GM21723 (cell line): Measurements from ENCODE around the gene SLC16A3.
"Not testable (repeated sequence)": the region's sequence is repeated elsewhere in the genome, so short reads cannot be mapped to it uniquely, and the experiment has no call there.

ENCODE experiments used
- ATAC-seq: cut with Tn5 transposase; IDR thresholded peaks from one replicate; pipeline ENCODE4 v1.9.1; 2021; ENCODE audit warnings: mild to moderate bottlenecking, moderate library complexity; ENCODE audit not compliant: unreplicated experiment

The SLC16A3 gene

GRCh38 chr17:82245134-82246039 is 16.5 kb downstream of the SLC16A3 start:
- ATAC-seq: no peak

GRCh38 chr17:82246040-82246364 is 17.2 kb downstream of the SLC16A3 start:
- no peak for ATAC-seq

GRCh38 chr17:82246365-82247181 is 17.7 kb downstream of the SLC16A3 start:
- ATAC-seq: no peak

GRCh38 chr17:82247182-82247823 is 18.5 kb downstream of the SLC16A3 start:
- ATAC-seq: no peak

- ATAC-seq: no peak
Observed at GRCh38 chr17:82247856-82248671, 19.2 kb downstream of the SLC16A3 start.

- ATAC-seq: no peak
Observed at GRCh38 chr17:82248815-82249674, 20.2 kb downstream of the SLC16A3 start.

- no peak for ATAC-seq
Observed at GRCh38 chr17:82249896-82250581, 21.2 kb downstream of the SLC16A3 start.

- ATAC-seq: no peak
Observed at GRCh38 chr17:82250868-82251500, 22.1 kb downstream of the SLC16A3 start.

- ATAC-seq: no peak
Observed at GRCh38 chr17:82252511-82253178, 23.8 kb downstream of the SLC16A3 start.

- no peak for ATAC-seq
Observed at GRCh38 chr17:82253179-82253544, 24.3 kb downstream of the SLC16A3 start.

- ATAC-seq: not testable (repeated sequence)
Observed at GRCh38 chr17:82254096-82254495, 25.3 kb downstream of the SLC16A3 start.

GRCh38 chr17:82254746-82255145 is 25.9 kb downstream of the SLC16A3 start:
- not testable (repeated sequence) for ATAC-seq

GRCh38 chr17:82255402-82255972 is 26.6 kb downstream of the SLC16A3 start:
- ATAC-seq: no peak

- ATAC-seq: no peak
Observed at GRCh38 chr17:82256242-82256885, 27.5 kb downstream of the SLC16A3 start.

- no peak for ATAC-seq
Observed at GRCh38 chr17:82257473-82257872, 28.6 kb downstream of the SLC16A3 start.

GRCh38 chr17:82258555-82258954 is 29.7 kb downstream of the SLC16A3 start:
- no peak for ATAC-seq
